ENCODE data around the gene AQP2.

- TF ChIP-seq CTCF (IDR thresholded peaks at IDR 0.05) (no peak), POLR2A (IDR thresholded peaks at IDR 0.05) (no peak)
Measured at GRCh38 chr12:49965836-49966235, 15.3 kb downstream of the AQP2 start.

Measured in uterus (tissue), 2 donors.